SK-N-SH (cell line): ENCODE data around the gene MAPK11.

Experiments
- CTCF ChIP-seq: fragments of 200-600 bp; sonication (generic); IDR thresholded peaks from 2 replicates; pipeline ENCODE4 v1.6.1; 2017; ENCODE audit warnings: antibody characterized with exemption, mild to moderate bottlenecking, moderate library complexity
- EZH2phosphoT487 ChIP-seq: fragments of 200-600 bp; sonication (generic); IDR thresholded peaks from 2 replicates; pipeline ENCODE4 v1.6.1; 2017; ENCODE audit warnings: low read depth, mixed run types, mild to moderate bottlenecking, antibody characterized with exemption, moderate library complexity, borderline replicate concordance
- JUND ChIP-seq: IDR thresholded peaks from 2 replicates; pipeline ENCODE4 v1.4.0; 2012
- POLR2AphosphoS5 ChIP-seq: IDR thresholded peaks from 2 replicates; pipeline ENCODE4 v1.6.1; 2012; ENCODE audit warnings: low read depth, low read length
- REST ChIP-seq: IDR thresholded peaks from 2 replicates; pipeline ENCODE4 v1.6.1; 2012; ENCODE audit warnings: mild to moderate bottlenecking, low read depth, low read length, moderate library complexity
- TAF1 ChIP-seq: IDR thresholded peaks from 2 replicates; pipeline ENCODE4 v1.6.1; 2012; ENCODE audit warnings: low read depth, mild to moderate bottlenecking, low read length, moderate library complexity, borderline replicate concordance
- USF1 ChIP-seq: IDR thresholded peaks from 2 replicates; pipeline ENCODE4 v1.4.0; 2012; ENCODE audit warnings: low read depth, borderline replicate concordance

GRCh38 chr22:50226875-50227165 is 43.4 kb downstream of the MAPK11 start:
- TF ChIP-seq CTCF (no peak), POLR2AphosphoS5 (no peak), TAF1 (no peak), JUND (no peak), REST (no peak), USF1 (no peak), EZH2phosphoT487 (no peak)
